HG02970 (cell line): Measurements from ENCODE around the gene LSM4.

ENCODE experiments used
- ATAC-seq: cut with Tn5 transposase; IDR thresholded peaks from one replicate; pipeline ENCODE4 v1.9.1; 2021; ENCODE audit warnings: mild to moderate bottlenecking, moderate library complexity, moderate number of reproducible peaks; ENCODE audit not compliant: unreplicated experiment, low FRiP score

Gene LSM4

DNA sequence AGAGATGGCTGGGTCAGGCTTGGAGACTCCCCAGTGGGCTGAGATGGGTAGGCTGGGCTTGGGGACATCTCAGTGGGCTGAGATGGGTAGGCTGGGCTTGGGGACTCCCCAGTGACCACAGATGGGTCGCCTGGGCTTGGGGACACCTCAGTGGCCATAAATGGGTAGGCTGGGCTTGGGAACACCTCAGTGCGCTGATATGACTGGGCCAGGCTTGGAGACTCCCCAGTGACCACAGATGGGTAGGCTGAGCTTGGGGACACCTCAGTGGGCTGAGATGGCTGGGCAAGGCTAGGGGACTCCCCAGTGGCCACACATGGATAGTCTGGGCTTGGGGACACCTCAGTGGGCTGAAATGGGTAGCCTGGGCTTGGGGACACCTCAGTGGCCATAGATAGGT, 61.4 kb downstream of the LSM4 start:
- ATAC-seq, result no peak

GRCh38 chr19:18259893-18260292, 63.0 kb downstream of the LSM4 start:
- no peak for ATAC-seq

DNA sequence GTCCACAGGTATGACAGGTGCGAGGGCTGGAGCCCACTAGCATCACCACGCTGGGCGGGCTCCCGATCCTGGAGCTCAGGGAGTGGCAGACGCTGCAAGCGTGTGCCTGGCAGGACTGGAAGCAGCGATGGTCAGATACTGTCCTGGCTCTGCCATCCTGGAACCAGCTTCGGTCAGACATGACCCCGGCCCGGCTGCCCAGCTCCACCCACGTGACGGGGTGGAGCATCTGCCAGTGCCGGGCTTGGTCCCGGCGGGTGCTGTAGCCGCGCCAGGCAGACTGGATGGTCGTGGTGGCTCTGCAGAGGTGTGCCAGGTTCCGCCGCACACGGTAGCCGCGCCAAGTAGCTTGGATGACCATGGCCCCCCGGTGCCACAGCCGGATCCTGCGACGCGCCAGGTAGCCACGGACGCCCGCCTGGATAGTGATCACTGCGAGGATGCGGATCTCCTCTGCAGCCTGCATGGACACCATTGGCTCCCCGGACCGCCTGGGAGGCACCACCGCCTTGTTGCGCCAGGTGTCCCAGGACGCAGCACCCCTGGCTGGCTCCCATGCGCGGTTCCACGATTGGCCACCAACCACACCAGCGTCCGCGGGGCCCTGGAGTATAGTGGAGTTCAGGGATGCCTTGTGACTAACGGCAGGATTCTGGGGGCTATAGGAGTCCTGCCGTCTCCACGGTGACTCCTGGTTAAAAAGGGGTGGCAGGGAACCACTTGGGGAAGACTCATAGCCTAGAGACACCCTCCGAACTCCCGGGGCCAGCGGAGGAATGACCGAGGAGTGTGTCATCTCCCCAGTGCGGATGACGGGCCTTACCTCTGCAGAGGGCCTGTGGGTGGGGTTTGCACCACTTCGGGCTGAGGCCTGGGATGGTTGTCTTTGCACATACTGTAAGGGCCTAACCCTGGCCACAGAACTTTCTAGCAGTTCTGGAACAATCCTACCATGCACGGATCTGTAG, 65.1 kb downstream of the LSM4 start:
- ATAC-seq, result no peak
